Stimulated activated CD4-positive, alpha-beta T cell treated with anti-CD3 and anti-CD28 coated beads, Interleukin-4, amount 100 ng/mL, for 48 hours (primary cell): ENCODE data around the gene APP.

Experiments used
- DNase-seq, 2 donors: peaks; one replicate each; pipeline ENCODE4 v3.0.0-alpha.2; 2020; ENCODE audit warnings: low read depth in 2 of 2

APP gene

DNA sequence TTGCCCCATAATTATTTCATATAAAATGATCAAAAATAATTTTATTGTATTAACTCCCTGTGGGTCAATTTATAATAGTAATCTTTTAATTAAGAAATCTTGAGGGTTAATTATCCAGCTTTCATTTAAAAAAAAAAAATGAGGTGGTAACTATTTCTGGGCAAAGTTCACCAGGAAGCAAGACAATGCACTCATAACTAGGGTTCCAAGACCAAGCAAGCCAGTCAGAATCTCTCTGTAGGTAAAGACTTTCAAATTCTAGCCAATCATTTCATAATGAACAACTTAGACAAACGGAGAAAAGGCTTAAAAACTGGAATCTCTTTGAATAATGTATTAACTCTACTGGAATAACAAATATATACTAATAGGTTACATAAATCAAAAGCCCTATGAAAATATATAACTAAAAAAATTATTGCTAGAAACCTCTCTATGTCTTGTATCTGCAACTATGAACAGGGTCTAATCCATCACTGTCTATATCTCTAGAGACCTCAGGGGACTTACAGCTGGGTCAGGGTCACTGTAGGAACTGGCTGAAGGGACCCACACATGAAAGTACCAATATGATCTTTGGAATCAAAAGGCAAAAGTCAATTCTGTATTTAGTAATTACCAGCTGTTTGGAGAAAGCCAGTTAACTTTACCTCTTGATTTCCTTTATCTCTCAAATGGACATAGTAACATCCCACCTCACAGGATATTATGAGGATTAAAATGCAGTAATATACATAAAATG, 43.3 kb downstream of the APP start:
- no peak for DNase-seq

DNA sequence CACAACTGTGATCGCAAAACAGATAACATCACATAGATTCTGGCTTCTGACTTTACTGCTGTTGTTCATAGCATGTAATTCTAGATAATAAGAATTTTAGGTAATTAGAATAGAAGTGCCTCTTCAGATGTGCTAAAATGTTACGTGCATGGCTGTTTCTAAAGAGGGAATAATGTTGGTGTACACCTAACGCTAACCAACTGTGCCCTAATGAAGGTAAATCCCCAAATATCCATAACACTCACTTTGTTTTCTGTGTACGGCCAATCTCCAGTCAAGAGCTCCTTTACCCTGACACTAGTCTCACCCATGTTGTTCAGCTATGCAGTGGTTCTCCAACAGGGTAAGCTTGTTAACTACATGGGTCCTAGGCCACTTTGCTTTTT, 44.4 kb downstream of the APP start:
- no peak for DNase-seq

DNA sequence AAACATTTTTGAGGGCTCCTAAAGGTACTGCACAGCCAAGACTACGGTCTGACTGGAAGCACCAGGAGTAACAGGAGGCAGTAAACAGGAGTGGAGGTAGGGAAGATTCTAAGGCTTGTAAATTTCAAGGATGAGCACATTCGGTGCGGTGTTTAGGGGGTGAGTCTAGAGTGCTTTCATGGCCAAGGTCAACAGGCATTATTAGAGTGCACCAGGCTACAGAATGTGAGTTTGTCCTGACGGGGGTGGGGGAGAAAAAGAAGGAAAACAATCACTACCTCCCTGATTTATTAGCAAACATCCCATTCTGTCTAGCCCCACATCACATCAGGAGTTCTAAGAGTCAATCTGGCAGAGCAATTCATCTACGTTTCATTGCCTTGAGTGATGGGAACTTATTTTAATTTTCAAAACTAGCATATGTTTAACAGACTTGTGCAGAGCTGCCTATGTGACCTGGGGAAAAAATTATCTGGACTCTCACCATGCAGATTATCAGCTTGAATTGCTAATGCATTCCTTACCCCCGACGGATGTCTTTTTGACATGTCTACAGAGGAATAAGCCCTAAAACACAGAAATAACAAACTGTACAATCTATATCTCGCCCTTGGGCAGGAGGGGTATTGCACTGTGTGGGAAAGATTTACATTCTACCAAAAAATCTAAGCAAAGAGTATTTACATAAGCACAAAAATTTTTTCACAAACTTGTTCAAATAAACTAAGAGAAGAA, 45.0 kb downstream of the APP start:
- no peak for DNase-seq

DNA sequence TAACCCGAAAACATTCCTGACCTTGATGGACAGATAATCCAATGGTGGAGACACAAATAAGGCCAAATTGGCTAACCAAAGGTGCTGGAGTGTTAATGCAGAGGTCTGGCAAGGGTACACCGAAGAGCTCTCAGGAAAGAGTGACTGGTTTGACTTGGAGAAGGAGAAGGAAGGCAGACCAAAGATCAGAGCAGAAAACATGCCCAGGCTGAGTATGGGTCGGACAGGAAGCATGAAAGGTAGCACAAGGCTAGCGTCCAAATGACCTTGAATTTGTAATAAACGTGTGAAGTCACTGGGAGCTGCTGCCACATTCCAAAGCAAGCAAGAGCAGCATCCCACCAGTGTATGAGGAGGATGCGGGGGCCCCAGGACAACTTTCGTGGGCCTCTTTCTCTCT, 45.7 kb downstream of the APP start:
- no peak for DNase-seq

DNA sequence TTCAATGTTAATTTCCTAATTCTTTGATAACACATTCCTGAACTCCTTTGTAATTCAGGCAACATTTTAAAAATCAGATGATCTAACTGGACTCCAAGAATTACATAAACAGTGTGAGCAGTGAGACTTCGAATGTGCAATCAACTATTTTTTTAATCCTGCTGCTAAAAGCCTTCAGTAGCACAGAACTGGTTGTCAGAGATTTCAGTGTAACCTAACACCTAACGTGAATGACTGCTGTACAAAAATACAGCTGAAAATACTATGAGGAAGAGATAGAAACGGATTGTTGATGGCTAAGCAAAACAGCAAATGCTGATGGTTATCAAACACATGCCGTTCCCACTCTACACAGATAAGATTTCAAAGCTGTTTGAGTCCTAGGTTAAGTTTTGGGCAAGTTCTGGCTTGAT, 46.1 kb downstream of the APP start:
- no peak for DNase-seq

DNA sequence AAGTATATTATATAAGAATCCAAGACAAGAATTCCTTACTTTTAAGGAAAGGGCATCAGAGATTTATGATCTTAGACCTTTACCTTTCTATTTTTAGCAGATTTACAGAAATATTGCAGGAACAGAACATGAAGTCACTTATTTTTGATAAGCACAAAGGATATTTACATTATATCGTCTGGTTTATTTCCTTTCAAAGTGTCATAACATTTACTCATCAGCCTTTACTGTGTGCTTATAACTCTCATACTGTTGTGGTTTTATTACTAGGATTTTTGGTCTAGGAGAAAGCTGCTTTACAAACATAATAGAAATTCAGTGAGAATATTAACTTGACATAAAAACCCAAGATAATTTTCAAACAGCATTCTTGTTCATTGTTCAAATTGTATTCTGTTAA, 47.6 kb downstream of the APP start:
- DNase-seq: no peak

DNA sequence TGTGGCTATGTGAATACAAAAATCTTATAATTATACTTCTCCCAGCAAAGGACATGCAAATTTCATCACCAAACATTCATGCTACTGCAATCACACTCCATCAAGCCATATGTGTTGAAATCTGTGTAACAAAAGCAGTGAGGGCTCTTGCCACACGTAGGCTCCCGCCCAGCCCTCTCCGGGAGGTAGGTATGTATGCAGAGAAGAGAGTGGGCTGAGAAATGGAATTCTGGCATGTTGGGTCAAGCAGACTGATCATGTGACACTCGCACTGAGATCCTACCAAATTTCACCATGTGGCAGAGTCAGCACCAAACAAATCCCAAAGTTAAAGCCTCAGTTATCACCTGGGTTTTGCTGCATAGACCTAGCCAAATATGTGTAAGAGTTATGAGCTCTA, 49.7 kb downstream of the APP start:
- no peak for DNase-seq

DNA sequence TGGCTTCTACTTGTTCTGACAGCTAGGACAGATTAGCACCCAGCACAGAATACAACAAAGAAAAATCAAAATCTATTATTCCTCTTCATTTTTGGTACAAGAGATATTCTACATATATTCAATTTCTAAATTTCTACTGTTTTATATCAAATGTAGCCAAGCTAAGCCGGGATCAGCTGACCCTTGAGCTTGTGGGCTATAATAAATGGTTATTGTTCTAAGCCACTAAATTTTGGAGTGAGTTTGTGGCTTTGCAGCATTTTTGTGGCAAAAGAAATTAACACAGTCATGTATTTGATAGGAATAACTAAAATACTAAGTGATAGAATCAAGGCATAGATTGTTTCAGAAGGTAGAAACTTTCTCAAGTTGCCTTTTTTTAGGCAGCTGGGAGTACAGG, 50.7 kb downstream of the APP start:
- DNase-seq: no peak

DNA sequence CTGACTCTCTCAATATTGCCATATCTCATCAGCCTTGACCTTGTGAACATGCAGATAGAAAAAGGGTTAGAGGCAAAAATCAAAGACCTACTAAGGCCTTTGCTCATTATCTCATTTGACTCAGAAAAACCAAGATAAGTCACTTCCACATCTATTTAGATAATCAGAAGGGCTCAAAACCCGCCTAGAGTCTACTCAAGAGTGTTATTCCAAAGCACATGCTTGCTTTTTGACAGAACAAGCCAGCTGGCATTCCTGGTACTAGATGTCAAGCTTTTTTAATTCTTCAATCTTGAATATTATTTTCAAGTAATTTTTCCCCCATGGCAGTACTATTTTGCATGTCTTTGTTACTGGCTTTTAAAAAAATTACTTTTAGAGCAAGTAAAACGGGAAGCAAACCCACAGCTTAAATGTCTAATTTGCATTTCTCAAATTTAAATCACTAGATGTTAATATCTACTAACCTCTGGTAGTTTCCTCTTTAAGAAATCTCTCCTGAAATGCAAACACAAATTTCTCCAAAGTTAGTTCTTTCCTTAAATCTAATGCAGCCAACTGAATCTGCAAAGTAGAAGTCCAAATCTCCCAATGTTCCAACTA, 51.5 kb downstream of the APP start:
- DNase-seq: no peak

DNA sequence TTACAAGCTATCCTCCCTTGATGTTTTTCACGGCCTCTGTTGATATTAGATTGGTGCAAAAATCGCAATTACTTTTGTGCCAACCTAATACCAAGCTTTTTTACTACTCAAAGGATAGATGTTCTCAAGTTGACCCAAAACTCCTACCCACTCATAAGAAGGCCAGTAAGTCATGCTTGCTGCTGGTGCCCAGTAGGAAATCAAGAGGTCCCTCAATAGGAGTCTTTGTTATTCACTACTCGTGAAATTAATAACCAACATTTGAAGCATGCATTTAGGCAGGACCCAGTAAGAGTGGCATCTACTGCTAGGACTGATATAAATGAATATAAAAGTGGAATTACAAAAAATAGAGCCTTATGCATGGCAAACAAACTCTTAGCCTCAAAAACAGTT, 52.6 kb downstream of the APP start:
- DNase-seq: no peak

DNA sequence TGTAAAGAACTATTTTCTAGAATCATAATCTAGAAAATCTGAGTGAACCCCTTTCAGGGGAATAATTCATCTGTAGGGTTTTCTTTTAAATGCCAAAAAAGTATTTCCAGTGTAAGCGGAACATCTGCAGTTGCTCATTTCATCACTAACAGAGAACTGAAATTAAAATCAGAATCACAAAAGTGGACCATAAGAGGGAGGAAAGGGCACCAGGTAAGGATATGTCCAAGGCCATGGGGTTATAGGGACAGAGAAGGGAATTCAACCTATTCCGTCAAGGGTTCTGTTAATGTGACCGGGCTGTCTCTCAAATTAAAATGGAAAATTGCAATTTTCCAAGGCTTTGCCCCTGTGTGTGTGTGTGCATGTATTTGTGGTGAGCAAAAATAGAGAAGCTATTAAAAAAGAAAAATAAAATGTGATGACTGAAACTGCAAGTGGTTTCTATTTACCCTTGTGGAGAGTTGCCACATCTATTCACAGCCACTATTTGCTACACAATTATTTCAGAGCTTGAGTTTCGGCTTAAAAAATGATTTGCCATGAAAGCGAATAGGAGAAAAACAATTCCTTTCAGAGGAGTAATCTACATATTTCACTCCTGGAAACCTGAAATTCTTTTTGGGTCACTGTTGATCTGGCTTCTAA, 53.1 kb downstream of the APP start:
- no peak for DNase-seq

DNA sequence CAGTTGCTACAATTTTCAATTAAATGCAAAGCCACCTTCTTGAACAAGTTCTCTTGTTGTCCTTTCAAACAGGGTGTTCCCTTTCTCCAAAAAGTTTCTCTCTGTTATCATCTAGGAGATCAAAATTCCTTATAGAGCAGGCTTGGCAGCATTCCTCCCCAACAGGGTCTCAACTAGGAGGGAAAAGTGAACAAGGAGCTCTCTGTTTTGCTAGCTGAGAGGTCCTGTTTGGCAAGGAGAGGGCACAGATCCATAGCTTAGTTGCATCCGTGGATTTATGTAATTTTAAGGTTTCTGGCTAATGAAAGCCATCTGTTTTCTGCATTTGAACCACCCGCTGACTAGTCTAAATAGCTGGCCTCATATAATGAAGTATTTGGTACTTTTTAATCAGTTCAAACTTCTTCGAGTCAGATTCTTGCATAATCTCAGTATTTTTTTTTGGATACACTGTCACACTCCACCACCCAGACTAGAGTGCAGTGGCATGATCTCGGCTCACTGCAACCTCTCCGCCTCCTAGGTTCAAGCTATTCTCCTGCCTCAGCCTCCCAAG, 54.0 kb downstream of the APP start:
- DNase-seq: no peak

DNA sequence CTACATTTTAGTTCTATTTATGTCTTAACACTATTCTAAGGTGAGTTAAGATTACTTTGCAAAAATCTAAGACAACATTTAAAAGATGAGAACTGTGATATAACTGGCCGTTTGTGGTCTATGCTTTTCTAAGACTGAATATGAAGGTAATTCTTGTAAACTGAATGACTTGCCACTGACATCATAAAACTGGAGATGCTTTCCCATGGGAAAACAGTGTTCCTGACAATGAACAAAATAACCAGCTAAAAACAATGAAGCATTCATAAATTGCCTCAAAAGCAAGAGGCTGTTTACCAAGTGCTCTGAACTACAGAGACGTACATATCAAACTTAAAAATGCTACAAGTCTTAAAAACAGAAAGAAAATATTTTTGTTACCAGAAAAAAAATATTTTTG, 54.7 kb downstream of the APP start:
- no peak for DNase-seq

DNA sequence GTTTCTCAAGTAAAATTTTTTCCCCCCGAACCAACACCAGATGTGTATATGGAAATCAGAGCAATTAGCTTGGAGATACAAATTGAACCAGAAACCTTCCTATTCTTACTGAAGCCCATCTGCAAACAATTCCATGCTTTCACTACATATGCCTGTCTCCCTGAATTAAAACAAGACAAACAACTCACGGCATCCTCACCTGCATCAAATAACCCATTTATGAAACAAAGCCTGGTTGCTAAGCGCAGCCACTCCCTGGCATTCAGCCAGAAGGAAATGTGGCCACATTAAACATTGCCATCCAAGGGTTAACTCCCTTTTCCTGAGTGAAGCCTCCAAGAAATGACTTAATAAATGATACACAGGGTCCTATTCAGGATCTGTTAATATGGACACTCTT, 55.3 kb downstream of the APP start:
- no peak for DNase-seq

DNA sequence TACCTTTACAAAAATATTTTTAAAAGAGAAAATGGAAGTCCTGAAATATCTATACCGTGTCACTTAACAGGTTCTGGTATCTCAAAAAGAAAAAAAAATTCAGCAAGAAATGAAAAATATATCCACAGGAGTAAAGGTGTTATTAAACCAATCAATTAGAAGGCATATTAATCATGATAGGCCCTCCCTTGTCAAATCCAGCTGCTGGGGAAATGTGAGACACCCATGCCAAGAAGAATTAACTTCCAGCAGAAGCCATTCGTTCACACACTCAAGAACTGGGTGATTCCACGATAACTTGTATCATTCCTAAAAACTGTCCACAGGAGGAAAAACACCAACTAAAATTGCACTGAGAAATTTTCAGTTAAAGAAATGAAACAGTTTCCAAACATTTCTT, 57.6 kb downstream of the APP start:
- DNase-seq: no peak

DNA sequence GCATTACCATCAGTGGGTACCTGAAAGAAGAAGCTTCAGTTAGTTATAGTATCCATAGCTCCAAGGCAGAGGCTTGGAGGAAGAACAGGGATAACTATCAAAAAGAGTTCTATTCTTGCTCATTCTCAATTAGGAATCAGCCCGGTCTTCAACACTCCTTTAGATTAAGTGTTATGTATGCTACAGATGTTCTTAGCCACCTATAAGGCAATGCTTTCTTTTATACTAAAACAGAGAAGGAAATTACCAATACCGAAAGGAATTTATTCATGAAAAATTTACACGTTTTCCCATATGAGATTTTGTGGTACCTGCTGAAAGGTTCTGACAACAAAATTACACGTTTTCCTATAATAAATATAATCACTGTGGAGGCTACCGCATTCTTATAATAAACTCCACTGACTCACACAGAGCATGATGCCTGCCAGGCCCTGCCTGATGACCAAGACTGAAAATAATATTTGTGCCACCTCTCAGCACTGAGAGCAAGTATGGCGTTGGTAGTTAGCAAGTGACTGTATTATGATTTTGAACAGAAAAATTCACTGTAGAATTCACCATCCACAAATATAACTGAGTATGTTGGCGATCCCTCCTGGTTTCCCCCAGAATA, 58.3 kb downstream of the APP start:
- no peak for DNase-seq

DNA sequence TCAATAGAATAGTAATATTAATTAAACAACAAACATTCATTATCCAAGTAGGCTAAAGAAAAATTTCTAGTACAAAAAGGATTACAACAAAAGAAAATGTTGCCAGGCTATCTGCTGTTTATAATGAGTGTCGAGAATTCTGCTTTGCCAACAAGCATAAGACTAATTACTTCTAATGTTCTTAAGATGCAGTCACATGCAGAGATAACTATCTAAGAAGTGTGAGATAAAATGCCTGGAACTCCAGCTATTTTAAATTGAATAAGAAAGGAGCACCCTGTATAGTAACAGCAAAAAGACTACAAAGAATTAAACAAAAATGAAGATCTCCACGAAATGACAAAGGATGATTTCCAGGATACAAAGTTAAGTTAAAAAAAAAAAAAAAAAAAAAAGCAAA, 59.9 kb downstream of the APP start:
- no peak for DNase-seq

DNA sequence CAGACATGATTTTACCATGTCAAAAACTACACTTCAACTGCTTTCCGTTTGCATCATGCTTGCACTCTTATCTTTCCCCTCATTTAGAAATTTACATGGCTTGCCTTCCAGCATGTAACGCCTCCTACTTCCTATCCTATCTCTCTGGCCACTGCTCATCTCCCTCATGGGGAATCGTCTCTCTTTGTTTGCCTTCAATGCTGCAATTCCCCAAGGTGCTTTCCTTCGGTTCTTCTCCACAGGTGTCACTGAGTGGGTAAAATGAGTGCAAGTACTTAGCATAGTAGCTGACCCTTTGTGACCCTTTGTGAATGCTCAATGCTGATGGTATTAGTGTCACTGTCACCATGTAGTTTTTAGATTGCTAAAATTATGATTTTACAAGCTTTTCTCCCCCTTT, 63.1 kb downstream of the APP start:
- no peak for DNase-seq

DNA sequence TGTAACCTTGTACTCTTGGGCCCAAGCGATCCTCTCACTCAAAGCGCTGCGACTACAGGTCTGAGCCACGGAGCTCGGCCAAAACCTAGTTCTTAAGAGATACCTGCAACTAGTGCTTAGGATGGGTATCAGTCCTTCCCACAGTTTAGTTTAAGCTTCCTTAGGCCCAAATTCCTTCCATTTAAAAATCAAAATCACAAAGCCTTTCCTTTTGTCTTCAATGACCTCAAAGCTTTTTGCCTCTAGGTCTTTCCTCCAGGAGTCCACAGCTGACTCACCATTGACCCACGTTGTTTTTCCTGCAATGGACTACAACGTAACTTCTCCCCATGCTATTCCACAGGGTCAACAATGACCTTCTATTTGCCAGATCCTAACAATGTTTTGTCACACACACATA, 64.0 kb downstream of the APP start:
- no peak for DNase-seq

DNA sequence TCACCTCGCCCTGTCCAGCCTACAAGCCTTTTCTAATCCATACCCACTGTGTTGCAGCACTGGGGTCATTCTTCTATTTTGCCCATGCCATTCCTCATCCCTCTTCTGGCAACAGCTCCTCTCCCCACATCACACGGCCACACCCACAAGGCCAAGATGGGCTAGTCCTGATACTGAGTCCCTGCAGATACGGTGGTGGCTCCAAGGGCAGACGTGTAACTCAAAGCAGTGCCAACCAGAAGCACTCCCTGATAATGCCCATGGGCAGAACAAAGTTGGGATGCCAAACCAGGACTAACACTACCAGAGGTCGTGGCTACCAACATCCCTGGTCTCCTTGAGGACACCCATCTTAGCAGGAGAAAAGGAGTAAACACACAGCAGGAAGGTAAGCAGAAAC, 64.8 kb downstream of the APP start:
- no peak for DNase-seq

DNA sequence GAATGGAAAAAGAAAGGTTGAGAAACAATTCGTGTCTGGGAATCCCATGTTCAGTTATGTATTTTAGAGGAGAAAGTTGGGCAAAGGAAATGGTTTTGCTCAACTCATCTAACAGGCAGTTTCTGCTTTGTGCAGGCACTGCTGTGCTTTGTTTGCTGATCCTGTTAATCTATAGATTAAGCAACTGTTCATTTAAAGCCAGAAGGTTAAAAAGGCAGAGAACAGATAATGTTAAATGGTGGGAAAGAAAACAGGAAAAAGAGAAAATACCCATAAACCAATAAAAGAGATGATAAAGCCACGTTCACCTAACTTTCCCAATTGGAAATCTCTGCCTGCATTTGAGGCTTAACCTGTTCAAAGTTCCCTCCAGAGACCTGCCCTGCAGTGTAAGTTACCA, 70.0 kb downstream of the APP start:
- DNase-seq: no peak

DNA sequence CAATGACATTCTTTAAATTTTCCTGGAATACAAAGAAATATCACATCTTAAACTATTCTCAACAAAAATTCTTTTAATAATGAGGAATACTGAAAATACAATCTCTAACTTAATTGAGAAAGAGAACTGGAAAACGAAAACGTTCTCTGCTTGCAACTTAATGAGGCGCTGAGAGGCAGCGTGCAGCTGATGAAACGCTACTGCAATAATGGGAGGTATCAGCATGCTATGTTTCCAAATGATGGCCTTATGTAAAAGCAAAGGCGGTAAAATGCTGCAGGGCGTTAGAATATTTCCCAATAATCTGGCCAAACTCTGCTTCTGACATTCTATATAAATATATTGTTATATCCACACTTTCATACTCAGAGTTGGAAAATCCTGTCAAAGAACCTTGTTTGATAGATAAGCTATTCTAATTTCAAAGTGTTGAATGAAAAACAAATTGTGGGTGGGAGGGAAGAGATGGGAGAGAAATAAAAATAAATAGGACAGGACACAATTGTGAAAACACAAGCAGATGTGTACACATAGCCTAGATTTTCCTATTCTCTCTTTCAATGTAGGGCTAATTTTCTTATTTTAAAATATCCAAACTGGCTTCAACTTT, 70.9 kb downstream of the APP start:
- DNase-seq: no peak
